ENCODE measurements around the gene USP35.
"Not testable (repeated sequence)": the region's sequence is repeated elsewhere in the genome, so short reads cannot be mapped to it uniquely, and the experiment has no call there.

The USP35 gene

DNA sequence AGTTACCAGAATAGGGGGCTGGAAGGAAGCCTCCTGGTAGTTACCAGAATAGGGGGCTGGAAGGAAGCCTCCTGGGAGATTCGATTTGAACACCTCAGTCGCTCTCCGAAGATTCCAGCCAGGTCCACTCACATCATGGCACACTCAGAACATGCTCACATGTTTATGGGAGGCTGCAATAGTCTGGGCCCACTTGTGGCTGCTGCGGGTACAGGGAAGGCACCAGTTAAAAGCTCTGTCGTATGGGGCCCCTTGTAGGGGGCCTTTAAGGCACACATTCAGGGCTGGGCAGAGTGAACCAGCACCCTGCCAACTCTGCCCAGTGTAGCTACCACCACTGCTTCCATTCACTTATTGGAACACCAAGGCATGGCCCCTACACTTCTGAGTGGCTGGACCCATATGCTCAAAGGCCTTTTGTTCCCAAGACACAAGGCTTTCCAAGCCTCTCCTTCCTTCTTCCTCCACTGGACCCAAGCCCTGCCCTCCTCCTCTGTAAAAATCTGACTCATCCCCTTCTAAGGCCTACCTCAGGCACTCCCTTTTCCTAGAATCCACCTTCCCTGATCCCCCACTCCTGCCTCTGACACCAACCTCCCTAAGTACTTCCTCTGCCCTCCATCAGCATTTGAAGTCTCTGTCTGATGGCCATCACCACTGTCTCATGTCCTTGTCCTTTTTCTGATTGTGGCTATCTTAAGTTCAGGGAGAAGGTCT, 28.0 kb downstream of the USP35 start:
- no peak for DNase-seq

DNA sequence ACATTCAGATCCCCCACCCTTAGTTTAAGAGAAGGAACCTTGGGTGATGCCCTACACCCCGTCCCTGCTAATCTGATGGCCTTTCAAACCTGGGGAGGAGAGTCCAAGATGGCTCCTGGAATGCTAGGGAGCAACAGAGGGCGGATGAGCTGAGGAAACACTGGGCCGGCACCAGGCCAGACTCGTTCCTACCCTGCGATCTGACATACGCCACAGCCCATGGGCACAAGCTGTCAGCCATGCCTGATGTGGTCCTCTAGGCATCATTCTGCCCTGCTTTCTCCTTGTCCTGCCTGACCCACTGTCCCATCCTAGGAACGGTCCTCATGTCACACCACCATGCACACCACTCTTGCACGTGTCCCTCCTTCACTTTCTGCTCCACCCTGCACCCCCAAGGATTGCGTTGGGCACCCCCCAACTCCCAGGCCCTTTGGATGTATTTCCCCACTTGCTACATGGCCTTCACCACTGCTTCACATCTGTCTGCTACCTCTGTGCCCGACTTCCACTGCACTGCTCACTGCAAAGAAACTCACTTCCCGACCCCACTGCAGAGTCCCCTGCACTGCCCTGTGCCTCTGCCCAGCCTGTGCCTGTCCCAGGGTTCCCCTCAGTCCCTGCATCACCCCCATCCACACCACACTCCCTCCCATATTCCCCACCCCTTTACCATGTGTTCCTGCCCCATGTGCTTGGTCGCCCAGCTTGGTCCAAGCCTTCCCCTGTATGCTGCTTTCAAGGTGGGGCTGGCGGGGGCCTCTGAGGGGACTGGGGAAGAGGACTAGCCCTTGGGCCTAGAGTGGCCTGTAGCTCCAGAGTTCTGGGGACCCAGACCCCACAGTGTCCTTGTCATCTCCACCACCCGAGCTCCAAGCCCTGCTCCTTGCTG, 29.2 kb downstream of the USP35 start:
- no peak for DNase-seq

DNA sequence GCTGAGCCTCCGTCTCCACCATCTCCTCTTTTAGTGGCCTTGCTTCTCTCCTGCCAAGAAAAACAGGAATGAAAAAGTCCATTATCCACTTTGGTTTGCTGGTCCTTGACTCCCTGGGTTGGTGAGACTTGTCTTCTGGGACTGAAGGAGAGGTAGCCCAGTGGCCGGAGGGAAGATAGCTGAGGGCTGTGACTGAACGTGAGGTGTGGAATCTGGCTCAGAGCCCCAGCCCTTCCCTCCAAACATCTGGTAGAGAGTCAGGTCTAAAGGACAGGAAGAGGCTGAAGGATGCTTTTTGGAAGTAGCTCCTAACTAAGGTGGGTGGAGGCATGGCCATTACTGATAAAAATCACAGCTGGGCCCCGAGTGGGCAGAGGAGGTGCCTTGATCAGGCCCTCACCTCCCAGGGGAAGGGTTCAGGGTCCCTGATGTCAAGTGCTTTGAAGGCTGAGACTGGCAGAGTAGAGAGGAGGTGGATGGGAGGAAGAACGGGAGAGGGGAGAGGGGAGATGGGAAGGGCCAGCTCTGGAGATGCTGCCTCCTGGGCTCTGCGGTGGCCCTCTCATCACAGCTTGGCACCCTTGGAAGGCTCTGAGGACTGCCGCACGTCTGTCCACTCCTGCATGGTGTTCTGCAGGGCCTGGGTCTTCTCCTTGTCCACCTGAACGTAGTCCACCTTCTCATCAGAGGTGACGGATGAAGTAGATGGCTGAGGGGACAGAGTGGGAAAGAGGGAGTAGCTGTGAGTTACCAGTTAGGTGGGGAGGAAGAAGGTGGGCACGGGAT, 30.2 kb downstream of the USP35 start:
- DNase-seq: no peak

DNA sequence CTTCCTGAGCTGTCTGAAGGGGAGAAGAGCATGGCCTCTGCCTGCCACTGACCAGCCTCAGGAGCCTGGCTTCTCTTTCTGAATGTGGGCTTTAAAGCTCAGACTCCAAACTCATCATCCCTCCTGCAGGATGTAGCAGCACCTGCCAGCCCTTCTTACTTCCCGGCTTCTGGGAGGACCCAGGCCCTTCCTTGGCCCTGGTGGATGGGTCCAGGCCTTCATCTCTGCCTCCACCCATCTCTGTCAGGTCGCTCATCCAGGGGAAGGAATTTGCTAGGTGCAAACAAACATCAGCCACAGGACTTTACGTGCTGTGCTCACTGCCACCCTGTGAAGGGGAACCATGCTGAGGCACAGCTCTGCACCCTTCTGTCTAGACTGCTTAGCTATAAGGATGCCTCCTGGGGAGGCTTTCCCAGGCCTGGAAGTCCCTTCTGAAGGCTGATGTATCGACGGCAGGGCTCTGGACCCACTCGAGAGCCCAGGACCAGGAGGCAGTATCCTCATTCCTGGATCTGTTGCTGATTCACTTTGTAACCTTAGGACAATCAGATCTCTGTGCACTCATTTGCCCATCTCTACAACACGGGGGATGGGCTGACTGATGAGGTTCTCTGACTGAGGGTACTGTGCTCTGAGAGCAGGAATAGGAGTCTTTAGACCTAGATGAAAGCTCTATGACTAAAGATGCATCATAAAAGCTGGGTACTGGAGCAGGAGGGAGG, 30.9 kb downstream of the USP35 start:
- DNase-seq: no peak

DNA sequence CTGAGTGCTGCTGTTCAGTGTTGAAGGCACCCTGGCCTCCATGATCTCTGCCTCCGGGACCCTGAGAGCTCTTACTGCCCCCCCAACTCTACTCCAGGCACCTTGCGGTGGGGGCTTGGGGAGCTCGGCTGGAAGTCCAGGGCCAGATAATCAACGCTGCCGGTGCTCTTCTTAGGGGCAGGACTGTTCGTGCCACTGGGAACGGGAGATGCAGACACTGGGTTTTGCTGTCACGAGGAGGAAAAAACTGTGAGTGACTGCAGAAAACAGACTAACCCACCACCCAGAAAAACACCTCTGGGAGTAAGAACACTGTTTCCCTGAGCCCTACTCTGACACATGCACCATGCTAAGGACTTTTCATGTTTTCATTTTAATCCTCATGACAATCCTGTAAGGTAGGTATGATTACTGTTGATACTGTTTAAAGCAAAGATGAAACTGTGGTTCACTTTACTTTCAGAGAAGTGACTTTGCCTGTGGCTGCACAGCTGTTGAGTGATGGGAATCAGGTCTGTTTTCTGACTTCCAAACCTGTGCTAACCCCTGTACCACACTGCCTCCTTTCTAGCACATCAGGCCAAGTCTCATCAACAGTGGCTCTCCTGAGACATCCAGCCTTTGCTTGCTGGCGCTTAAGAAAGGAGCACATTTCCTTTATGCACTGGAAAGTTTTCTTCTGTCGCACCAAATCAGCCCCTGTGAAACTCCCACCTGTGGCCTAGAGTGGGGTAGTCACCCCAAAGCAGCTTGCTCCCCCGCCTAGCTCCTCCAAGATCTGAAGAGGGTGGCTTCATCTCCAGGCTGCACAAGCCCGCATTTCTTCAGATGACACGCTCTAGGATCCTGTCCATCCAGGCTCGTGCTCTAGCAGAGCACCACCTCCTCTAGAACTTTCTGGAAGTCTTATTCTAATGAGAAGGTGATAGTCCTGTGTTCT, 31.8 kb downstream of the USP35 start:
- no peak for DNase-seq

DNA sequence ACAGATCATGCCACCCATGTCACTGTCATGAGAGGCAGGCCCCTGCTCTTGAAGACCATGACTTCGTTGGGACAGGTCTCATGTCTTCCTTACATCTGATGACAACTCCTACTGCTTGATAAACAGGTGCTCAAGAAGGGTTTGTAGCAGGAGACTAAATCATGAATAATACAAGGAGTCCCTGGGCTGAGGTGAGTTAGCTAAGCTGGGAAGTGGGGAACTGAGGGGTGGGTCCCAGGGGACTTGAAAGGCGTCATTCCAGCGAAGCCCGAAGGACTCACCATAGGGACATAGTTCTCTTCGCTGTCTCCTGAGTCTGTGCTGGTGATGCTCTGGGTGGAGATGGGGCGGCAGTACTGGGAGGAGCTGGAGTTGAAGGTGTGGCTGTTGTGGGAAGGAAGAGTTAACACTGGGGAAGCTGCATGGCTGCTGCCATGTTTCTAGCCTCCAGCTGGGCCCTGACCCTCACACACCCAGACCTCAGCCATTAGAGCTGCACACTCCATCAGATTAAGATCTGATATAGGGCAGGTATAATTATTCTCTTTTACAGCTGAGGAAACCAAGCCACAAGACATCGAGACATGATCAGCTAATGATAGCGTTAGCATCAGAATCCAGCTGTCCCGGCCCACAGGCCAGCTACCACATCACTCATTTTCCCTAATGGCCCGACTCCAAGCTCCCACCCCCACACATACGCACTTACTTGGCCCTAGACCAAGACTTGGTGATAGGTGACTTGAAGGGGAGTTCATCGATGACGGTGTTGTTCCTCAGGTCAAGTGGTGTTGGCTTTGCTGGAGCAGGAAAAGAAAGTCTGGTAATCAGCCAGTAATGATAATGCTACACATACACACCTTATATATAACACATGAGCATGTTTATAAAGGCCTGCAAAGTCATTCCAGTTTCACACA, 32.9 kb downstream of the USP35 start:
- no peak for DNase-seq

DNA sequence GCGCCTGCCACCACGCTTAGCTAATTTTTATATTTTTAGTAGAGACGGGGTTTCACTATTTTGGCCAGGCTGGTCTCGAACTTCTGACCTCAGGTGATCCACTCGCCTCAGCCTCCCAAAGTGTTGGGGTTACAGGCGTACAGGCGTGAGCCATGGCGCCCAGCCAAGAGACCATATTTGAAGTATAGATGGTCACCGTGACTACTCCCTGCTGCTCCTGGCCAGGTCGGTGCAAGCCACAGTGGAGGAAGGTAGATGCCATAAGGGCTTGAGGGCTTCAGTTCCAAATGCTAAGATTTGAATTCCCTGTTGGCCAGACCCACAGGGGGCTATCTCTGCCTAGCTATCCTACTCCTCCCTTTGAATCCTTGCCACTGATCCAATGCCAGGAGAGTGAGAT, 34.0 kb downstream of the USP35 start:
- not testable (repeated sequence) for DNase-seq

DNA sequence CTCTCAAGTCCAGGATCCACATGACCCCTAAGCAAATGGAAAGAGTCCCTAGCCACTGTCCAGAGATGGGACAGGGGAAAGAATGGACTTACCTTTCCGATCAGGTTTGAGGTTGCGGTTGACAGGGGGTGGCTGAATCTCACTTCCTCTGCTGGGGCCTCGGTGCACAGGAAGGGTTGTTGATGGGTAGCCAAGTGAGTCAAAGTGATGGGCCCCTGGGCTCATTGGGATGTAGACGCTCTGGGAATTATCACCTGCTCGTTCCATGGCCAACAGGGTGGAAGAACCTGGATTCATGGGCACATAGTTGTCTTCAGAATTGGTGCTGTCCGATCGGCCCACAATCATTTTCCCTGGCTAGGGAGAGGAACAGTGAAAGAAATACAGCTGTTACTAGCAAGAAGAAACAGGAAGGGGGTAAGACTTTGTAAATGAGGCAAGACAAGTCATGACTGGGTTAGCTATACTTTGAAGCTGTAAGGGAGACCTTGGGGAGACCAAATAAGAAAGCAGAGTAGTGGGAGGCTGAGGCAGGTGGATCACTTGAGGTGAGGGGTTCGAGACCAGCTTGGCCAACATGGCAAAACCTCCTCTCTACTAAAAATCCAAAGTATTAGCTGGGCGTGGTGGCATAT, 34.7 kb downstream of the USP35 start:
- DNase-seq: no peak

DNA sequence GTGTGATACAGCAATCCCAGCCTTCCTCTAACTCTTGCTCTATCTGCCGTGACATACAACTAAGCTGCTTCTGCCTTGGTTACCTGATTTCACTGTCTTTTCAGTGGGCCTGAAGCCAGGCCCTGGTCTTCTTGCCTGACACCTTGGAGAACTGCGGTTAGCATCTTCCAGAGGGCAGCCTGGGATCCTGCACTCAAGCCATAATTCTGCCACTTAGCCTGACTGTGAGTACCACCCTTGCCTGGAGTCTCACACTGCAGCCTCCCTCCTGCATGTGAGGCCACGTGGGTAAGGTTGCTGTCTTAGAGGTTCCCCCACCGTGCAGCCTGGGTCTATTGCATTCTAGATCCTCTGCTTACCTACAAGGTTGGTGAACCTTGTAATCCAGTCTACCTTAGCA, 35.8 kb downstream of the USP35 start:
- DNase-seq: no peak

DNA sequence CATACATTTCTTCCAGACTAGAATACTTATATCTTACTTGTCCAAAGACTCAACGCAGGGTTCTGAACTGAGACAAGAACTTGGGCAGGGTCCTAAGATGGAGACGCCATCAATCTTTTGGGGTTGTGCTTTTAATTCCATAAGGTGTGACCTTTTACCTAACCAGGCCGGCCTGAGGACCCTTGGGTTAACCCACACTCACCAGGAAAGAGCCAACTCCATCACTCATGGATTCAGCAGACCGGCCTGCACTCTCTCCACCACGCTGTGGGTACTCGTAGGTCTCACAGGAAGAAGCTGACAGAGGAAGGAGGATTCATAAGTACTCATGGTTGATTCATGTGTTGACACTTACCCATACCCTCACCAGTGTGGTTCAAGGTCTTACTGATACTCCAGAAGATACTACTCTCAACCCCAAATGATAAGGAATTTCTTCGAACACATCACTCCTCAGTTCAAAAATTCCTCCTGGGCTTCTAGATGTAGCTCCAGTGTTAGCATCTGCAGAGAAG, 36.2 kb downstream of the USP35 start:
- DNase-seq: no peak

DNA sequence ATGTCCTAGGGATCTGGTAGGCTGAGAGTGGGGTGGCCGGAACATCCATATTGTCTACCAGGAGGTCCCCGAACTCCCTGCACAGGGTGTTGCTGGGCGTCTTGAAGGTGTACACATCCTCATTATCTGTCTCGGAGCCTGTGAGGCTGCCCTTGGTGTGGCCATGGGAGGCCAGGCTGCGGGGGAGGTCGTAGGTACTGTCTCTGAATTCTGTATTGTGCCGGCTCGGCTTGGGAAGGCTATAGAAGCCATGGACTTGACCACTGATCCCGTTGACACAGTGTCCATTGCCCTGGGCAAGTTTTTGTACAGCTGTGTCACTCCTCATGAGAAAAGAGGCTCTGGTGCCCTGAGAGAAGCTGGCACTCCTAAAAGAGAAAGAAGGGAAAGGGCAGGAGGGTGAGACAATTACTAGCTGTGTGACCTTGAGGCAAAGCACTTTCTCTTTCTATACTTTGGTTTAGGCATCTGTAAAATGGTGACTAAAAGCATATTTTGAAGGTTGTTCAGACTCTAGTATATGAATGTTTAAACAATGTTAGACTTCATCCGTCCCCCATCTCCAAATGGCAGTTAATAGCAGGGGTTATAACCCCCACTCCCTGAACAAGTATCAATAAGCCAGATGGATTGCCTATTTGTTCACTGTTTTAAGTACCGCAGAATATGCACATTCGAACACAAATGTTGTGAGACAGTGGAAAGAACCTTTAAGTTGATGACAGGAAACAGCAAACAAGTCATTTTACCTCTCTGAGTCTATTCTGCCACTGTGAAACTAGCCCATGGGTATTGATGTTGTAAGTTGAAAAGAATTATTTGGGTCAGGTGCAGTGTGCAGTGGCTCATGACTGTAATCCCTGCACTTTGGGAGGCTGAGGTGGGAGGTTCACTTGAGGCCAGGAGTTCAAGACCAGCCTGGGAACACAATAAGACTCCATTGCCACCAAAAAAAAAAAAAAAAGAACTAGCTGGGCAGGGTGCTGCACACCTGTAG, 38.3 kb downstream of the USP35 start:
- DNase-seq: no peak

DNA sequence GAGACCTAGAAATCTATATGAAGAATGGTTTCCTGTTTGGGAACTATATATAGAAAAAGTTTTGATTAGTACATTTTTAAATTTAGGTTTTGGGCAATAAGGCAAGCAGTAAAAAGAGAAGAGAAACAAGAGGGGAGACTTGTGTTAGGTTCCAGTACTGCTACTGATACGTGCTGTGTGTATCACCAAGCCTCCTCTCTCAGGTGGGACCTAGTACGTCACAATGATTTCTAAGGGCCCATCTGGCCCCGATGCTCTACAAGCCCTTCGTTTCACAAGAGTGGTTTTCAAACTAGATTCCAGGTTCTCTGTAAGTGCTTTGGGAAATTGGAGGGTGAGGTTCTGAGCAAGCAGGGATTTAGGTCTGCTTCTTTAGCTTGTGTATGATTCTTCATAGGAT, 39.2 kb downstream of the USP35 start:
- DNase-seq: no peak

DNA sequence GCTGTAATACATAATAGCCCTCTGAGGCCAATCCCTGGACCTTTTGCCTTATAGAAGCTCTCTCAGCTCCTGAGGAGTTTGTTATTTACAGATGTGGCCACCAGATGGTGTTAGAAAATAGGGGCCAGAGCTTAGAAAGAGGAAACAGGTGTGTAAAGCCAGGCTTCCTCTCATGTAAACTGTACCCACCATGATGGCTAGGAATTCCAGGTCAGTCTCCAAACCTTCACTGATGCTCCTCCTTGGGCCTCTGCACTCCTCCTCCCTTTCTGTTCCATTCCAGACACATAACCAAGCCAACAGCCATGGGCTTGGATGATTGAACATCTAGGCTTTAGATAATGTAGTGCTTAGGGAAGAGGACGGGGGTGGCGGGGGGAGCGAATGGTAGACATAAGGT, 39.7 kb downstream of the USP35 start:
- DNase-seq: peak; percentile 41

DNA sequence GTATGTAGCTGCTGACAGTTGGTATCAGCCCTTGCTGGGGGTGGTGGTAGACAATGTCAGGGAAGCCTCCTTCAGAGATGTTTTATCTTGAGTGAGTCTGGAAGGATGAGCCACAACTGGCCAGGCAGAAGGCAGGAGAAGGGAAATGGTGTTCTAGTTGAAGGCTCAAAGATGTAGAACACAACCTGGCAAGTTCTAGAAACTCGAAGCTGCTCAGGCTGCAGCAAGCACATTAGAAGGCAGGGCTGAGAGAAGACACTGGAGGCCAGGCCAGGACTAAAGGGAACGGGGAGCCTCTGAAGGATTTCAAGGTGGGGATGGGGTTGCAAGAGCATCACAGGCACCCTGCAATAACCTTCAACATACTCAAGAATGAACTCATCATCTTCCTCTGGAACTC, 40.4 kb downstream of the USP35 start:
- DNase-seq: no peak

DNA sequence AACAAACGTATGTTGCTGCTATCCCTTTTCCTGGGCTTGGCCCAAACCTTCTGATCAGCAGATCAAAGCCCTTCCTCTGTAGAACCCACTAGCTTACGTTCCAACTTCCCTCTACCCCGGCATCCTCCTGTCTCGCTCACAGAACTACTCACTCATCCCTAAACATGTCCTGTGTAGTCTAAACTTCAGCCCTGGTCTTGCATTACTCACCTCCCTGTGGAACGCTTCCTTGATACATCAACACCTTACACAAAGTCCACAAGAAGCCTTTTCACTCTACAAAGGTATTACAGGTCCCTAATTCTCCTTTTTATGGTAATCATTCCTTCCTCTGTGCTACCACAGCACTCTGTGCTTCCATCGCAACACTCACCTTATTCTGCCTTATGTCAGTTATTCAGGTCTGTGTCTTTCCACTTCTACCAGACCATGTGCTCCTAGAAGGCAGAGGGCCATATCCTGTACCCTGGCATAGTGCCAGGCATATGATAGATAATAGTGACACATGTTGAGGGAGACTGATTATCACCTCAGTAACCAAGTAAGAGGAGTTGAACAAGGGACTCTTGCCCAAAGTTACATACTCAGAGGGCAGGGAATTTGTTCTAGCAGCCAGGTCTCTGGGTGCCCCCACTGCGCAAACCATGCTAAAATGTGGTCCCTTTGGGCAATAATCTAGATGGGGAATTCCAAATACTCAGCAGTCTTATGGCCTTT, 41.6 kb downstream of the USP35 start:
- DNase-seq: no peak

DNA sequence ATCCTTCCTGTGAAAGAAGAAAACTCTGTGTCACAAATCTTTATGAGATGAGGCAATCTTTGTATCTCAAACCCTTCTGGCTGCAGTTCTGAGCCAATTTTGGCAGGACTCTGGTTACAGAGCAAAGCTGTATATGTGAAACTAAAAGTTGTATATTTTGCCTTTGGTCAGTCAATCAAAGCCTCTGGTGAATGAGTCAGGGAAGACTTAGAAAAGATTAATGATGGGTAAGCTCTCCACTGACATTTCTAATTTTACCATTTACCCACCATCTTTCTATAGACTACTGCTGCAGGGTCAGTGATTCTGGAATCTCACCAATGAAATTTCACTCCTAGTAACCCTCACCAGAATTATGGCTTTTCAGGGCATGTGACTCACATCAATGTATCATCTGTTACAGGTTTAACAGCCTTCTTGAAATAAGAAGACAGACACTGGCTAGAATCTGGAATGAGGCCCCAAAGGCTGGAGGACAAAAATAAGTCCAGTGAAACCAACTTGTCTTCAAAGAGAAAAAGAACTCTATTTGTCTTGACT, 43.3 kb downstream of the USP35 start:
- DNase-seq: no peak

DNA sequence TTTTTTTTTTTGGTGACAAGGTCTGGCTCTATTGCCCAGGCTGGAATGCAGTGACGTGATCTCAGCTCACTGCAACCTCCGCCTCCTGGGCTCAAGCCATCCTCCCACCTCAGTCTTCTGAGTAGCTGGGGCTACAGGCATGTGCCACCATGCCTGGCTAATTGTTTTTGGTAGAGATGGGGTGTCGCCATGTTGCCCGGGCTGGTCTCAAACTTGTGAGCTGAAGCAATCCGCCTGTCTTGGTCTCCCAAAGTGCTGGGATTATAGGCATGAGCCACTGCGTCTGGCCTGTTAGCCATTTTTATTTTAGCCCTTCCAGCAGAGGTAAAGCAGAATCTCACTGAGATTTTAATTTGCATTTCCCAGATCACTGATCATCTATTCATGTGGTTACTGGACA, 44.3 kb downstream of the USP35 start:
- not testable (repeated sequence) for DNase-seq

DNA sequence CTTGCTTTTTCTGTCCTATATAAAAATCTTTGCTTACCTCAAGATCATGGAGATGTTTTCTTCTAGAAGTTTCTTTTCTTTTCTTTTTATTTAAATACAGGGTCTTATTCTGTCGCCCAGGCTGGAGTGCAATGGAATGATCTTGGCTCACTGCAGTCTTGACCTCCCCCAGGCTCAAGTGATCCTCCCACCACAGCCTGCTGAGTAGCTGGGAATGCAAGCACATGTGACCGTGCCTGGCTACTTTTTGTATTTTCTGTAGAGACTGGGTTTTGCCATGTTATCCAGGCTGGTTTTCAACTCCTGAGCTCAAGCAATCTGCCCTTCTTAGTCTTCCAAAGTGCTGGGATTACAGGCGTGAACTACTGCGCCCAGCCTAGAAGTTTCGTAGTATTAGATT, 45.3 kb downstream of the USP35 start:
- no peak for DNase-seq

Data from CD4-positive, alpha-beta T cell treated with Interleukin-17A for 1 hour (primary cell).